Thymus (tissue), 11 donors: ENCODE results near the gene TNFAIP8L1. TPM values are rescaled to one million over a fixed set of nuclear protein-coding genes. Genes with fewer than 3 reads are reported as not detected.

Experiments used
- DNase-seq, 9 donors: peaks; one replicate each; pipeline ENCODE4 v3.0.0-alpha.2; 2013; ENCODE audit warnings: low spot score in 9 of 9, low read depth in 6 of 9, missing footprints in 1 of 9
- H3K27ac ChIP-seq, 2 donors: one replicate each; pipeline ENCODE4 v1.5.1; 2013; ENCODE audit warnings: control low read depth in 1 of 2, low read depth in 1 of 2, low read length in 1 of 2, mild to moderate bottlenecking in 1 of 2, moderate library complexity in 1 of 2
- H3K27me3 ChIP-seq, 2 donors: one replicate each; pipeline ENCODE4 v1.5.1; 2013; ENCODE audit warnings: low read length in 1 of 2; ENCODE audit not compliant: control insufficient read depth in 2 of 2, insufficient read depth in 1 of 2
- H3K36me3 ChIP-seq, 2 donors: one replicate each; pipeline ENCODE4 v1.5.1; 2013; ENCODE audit warnings: low read length in 1 of 2, mild to moderate bottlenecking in 1 of 2, moderate library complexity in 1 of 2; ENCODE audit not compliant: control insufficient read depth in 2 of 2, insufficient read depth in 2 of 2
- H3K4me1 ChIP-seq, 2 donors: one replicate each; pipeline ENCODE4 v1.5.1; 2013; ENCODE audit warnings: low read length in 2 of 2; ENCODE audit not compliant: control insufficient read depth in 2 of 2, insufficient read depth in 2 of 2
- H3K4me3 ChIP-seq, 2 donors: one replicate each; pipeline ENCODE4 v1.5.1; 2013; ENCODE audit warnings: low read length in 2 of 2, control low read depth in 1 of 2, mild to moderate bottlenecking in 1 of 2
- H3K9me3 ChIP-seq, 2 donors: one replicate each; pipeline ENCODE4 v1.5.1; 2013; ENCODE audit warnings: low read length in 1 of 2, mild to moderate bottlenecking in 1 of 2; ENCODE audit not compliant: control insufficient read depth in 2 of 2, insufficient read depth in 1 of 2
- WGBS: extraction: QIAGEN DNeasy Blood & Tissue Kit; methylation state at CpG from one replicate; pipeline ENCODE4 v1.1.7; 2013; 5-methylcytosine and 5-hydroxymethylcytosine counted together
- polyA plus RNA-seq: library from polyadenylated mRNA; stranded (reverse); fragments of 200-250 nt; gene quantifications from one replicate; pipeline ENCODE4 v1.2.3, GENCODE V29; 2013
- total RNA-seq: library from RNA; stranded (reverse); fragments of 120-200 nt; gene quantifications from one replicate; pipeline ENCODE4 v1.2.4, GENCODE V29; 2013
- donor health status: healthy.

Gene TNFAIP8L1
- total and polyA plus RNA-seq, 2 donors: 5.1 to 6.9 TPM

- DNase-seq: no peak
- Histone ChIP-seq H3K9me3 (no peaks in the 10 kb centered on the region), H3K36me3 (peaks cover 0 to 4% of the 10 kb centered on the region in 2 donors), H3K4me3 (peak overlapping the region; percentile 86 to 88), H3K27me3 (peaks cover 2 to 14% of the 10 kb centered on the region in 2 donors), H3K27ac (peak overlapping the region; percentile 6 to 60), H3K4me1 (peaks cover 17 to 51% of the 10 kb centered on the region in 2 donors)
- 10% methylated on average over 39 of the region's 39 CpGs for WGBS
These were observed 373 bp downstream of the TNFAIP8L1 start for GRCh38 chr19:4639531-4640246.

- Histone ChIP-seq H3K4me3 (peak overlapping the region; percentile 86 to 88), H3K36me3 (peaks cover 0 to 4% of the 10 kb centered on the region in 2 donors), H3K9me3 (no peaks in the 10 kb centered on the region), H3K27me3 (peaks cover 2 to 9% of the 10 kb centered on the region in 2 donors), H3K27ac (peak overlapping the region; percentile 2 to 6), H3K4me1 (peaks cover 17 to 51% of the 10 kb centered on the region in 2 donors)
- 78% methylated on average over 17 of the region's 17 CpGs for WGBS
- peak in 2 of 9 donors; percentile 21 to 37 for DNase-seq
These were observed 1.1 kb downstream of the TNFAIP8L1 start for GRCh38 chr19:4640247-4641000.

GRCh38 chr19:4641132-4641531, 1.8 kb downstream of the TNFAIP8L1 start:
- H3K4me1 ChIP-seq: peaks cover 17 to 46% of the 10 kb centered on the region in 2 donors

DNA sequence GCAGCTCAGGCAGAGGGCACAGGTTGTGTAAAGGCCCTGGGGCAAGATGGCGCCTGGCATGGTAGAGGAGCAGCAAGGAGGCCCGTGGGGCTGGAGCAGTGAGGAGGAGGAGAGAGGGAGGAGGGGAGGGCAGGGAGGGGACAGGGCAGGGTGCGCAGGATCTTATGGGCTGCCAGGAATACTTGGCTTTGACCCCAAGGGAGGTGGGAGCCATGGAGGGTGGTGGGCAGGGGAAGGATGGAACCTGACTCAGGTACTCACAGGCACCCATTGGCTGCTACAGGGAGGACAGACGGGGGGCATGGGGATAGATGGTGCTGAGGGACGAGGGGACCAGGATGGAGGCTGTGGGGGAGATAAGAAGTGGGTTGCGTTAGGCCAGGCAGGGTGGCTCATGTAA, 3.3 kb downstream of the TNFAIP8L1 start:
- Histone ChIP-seq H3K27ac (no peak overlapping the region), H3K27me3 (no peaks in the 10 kb centered on the region), H3K4me3 (no peak overlapping the region), H3K36me3 (peaks cover 4% of the 10 kb centered on the region in 2 donors), H3K4me1 (peaks cover 14 to 34% of the 10 kb centered on the region in 2 donors), H3K9me3 (no peaks in the 10 kb centered on the region)
- DNase-seq: no peak
- 96% methylated on average over 6 of the region's 6 CpGs for WGBS

More at GRCh38 chr19:4641132-4641531, 1.8 kb downstream of the TNFAIP8L1 start:
- 96% methylated on average over 14 of the region's 14 CpGs for WGBS
- Histone ChIP-seq H3K36me3 (peaks cover 0 to 4% of the 10 kb centered on the region in 2 donors), H3K27ac (no peak overlapping the region), H3K27me3 (peaks cover 0 to 3% of the 10 kb centered on the region in 2 donors), H3K9me3 (no peaks in the 10 kb centered on the region), H3K4me3 (no peak overlapping the region)
- DNase-seq: no peak

DNA sequence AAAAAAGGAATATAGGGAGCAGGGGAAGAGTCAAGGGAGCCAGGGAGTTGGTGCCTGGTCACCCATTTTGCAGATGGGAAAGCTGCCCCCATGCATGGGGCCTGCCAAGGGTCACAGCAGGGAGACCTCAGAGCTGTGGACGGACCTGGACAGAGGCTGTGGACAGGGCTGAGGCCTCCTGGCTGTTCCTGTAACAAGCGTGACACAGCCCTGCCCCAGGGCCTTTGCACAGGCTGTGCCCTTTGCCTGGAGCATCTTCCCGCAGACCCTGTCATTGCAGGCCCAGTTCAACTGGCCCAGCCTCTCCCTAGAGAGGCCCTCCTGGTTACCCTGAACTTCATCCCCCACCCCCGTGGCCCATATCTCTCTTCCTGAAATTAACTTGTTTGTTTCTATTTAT, 6.4 kb downstream of the TNFAIP8L1 start:
- H3K27ac ChIP-seq: no peak overlapping the region
- H3K4me1 ChIP-seq: peaks cover under 1 to 13% of the 10 kb centered on the region in 2 donors
- no peak overlapping the region for H3K4me3 ChIP-seq
- no peak for DNase-seq
- WGBS: 97% methylated on average over 4 of the region's 4 CpGs
- H3K9me3 ChIP-seq: no peaks in the 10 kb centered on the region
- H3K27me3 ChIP-seq: no peaks in the 10 kb centered on the region
- peaks cover 4 to 12% of the 10 kb centered on the region in 2 donors for H3K36me3 ChIP-seq

- Histone ChIP-seq H3K27me3 (no peaks in the 10 kb centered on the region), H3K9me3 (no peaks in the 10 kb centered on the region), H3K27ac (peak overlapping the region in 1 of 2 donors; percentile 8), H3K36me3 (peaks cover 10 to 27% of the 10 kb centered on the region in 2 donors), H3K4me1 (peaks cover 0 to 5% of the 10 kb centered on the region in 2 donors), H3K4me3 (no peak overlapping the region)
- WGBS: 79% methylated on average over 19 of the region's 20 CpGs
- no peak for DNase-seq
These were observed 8.6 kb downstream of the TNFAIP8L1 start for GRCh38 chr19:4647676-4648644.

- H3K4me1 ChIP-seq: peaks cover 0 to 5% of the 10 kb centered on the region in 2 donors
These were observed 10.2 kb downstream of the TNFAIP8L1 start for GRCh38 chr19:4649392-4650047.

DNA sequence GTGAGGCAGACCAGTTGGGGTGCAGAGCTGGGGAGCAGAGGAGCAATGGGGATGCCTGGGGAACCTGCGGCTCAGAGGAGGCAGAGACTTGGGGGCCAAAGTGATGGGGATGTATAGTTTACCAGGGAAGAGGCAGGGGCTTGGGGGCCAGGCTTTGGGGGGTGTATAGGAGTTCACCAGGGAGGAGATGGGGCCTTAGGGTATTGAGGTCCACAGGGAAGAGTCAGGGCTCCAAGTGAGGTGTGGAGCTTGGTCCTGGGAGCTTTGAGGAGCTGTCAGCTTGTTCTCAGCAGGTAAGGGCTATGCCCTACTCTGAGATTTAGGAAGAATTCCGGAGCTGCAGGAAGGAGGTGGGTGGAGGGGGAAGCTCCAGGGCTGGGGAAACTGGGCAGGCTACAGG, 10.8 kb downstream of the TNFAIP8L1 start:
- H3K4me3 ChIP-seq: no peak overlapping the region
- DNase-seq: no peak
- H3K36me3 ChIP-seq: peaks cover 21 to 41% of the 10 kb centered on the region in 2 donors
- 98% methylated on average over 2 of the region's 2 CpGs for WGBS
- no peaks in the 10 kb centered on the region for H3K27me3 ChIP-seq
- H3K4me1 ChIP-seq: peaks cover 0 to 5% of the 10 kb centered on the region in 2 donors
- no peak overlapping the region for H3K27ac ChIP-seq
- no peaks in the 10 kb centered on the region for H3K9me3 ChIP-seq

More at GRCh38 chr19:4649392-4650047, 10.2 kb downstream of the TNFAIP8L1 start:
- no peak for DNase-seq
- no peak overlapping the region for H3K4me3 ChIP-seq
- WGBS: 93% methylated on average over 19 of the region's 19 CpGs
- H3K27me3 ChIP-seq: no peaks in the 10 kb centered on the region
- no peak overlapping the region for H3K27ac ChIP-seq
- peaks cover 19 to 35% of the 10 kb centered on the region in 2 donors for H3K36me3 ChIP-seq
- H3K9me3 ChIP-seq: no peaks in the 10 kb centered on the region
